ENCODE results near the gene SUCO. TPM values are rescaled to one million over a fixed set of nuclear protein-coding genes. Genes with fewer than 3 reads are reported as not detected.

The SUCO gene
- polyA plus RNA-seq, 1 of the 3 experiments (the other 2 are of a cell fraction) = 5.4 TPM

- H3K4me3 ChIP-seq (ENCODE audit: low read depth in 2 of 2, low read length in 1 of 2) = no peak overlapping the region
- WGBS (ENCODE audit: low lambda C conversion rate) = no CpG with 5 or more reads among the region's 1 CpG
- no peaks in the 10 kb centered on the region for H4K20me1 ChIP-seq (ENCODE audit: insufficient read depth)
- TF ChIP-seq EP300 (IDR thresholded peaks at IDR 0.05; ENCODE audit: borderline replicate concordance in 1 of 2, low read depth in 1 of 2, low read length in 1 of 2) (no peak), FOXJ3 (CRISPR knock-in tag; IDR thresholded peaks at IDR 0.05) (no peak), TCF12 (IDR thresholded peaks at IDR 0.05) (no peak), IRF3 (IDR thresholded peaks at IDR 0.05; ENCODE audit: low read depth, low read length) (no peak), FOSL2 (IDR thresholded peaks at IDR 0.05; ENCODE audit: borderline replicate concordance, low read depth) (no peak), RAD21 (IDR thresholded peaks at IDR 0.05; ENCODE audit: low read length) (no peak), RCOR1 (IDR thresholded peaks at IDR 0.05; ENCODE audit: low read length) (no peak), JUND (IDR thresholded peaks at IDR 0.05) (no peak), NRF1 (IDR thresholded peaks at IDR 0.05; ENCODE audit: low read depth, low read length) (no peak), RFX5 (IDR thresholded peaks at IDR 0.05; ENCODE audit: low read length) (no peak), EZH2phosphoT487 (IDR thresholded peaks at IDR 0.05; ENCODE audit: borderline replicate concordance, low read depth) (no peak), TEAD4 (IDR thresholded peaks at IDR 0.05; ENCODE audit: borderline replicate concordance, insufficient read depth) (no peak), MEF2A (IDR thresholded peaks at IDR 0.05; ENCODE audit: borderline replicate concordance, low read depth) (no peak), TAF1 (IDR thresholded peaks at IDR 0.05; ENCODE audit: borderline replicate concordance, low read depth, low read length) (no peak), POLR2AphosphoS5 (IDR thresholded peaks at IDR 0.05; ENCODE audit: low read depth, low read length) (no peak), PBX3 (IDR thresholded peaks at IDR 0.05) (no peak)
- H3K9ac ChIP-seq = no peak overlapping the region
- no peaks in the 10 kb centered on the region; the same call in 1 of the 2 replicates for H3K27me3 ChIP-seq (ENCODE audit: insufficient read depth)
- H3F3A ChIP-seq (replicated peaks; ENCODE audit: insufficient read depth) = peaks cover 5% of the 10 kb centered on the region
- H3K9me3 ChIP-seq = no peaks in the 10 kb centered on the region
- H2AFZ ChIP-seq (ENCODE audit: low read depth) = no peak overlapping the region
- peaks cover 0 to 3% of the 10 kb centered on the region in 2 experiments for H3K36me3 ChIP-seq (replicated peaks in 1 of 2; ENCODE audit: control insufficient read depth in 1 of 2, insufficient read depth in 2 of 2, low read length in 1 of 2)
- H3K79me2 ChIP-seq (ENCODE audit: insufficient read depth) = no peaks in the 10 kb centered on the region
- no peak for DNase-seq
- H3K9me2 ChIP-seq = no peaks in the 10 kb centered on the region; the same call in 1 of the 2 replicates
- no peak overlapping the region for H3K4me2 ChIP-seq
- H3K27ac ChIP-seq (ENCODE audit: low read depth in 2 of 2, low read length in 1 of 2) = no peak overlapping the region
- CTCF ChIA-PET = interaction anchor here (0.8 to 1.5 kb wide), 3 partner anchors 15 to 204 kb away, joined by 3 read pairs; no protein-coding TSS in a partner anchor
- no peaks in the 10 kb centered on the region for H3K4me1 ChIP-seq (ENCODE audit: control insufficient read depth in 1 of 2, insufficient read depth in 2 of 2, low read depth in 1 of 2, low read length in 1 of 2)
- POLR2A ChIA-PET = no interaction called here
Measured at GRCh38 chr1:172515927-172516326, 17.0 kb upstream of the SUCO start.

- POLR2A ChIA-PET = no interaction called here
- CTCF ChIA-PET = no interaction called here
- H3K9me2 ChIP-seq = no peaks in the 10 kb centered on the region; the same call in 1 of the 2 replicates
- H3K36me3 ChIP-seq (replicated peaks in 1 of 2; ENCODE audit: control insufficient read depth in 1 of 2, insufficient read depth in 2 of 2, low read length in 1 of 2) = peaks cover 0 to 3% of the 10 kb centered on the region in 2 experiments
- H4K20me1 ChIP-seq (ENCODE audit: insufficient read depth) = no peaks in the 10 kb centered on the region
- H3K27me3 ChIP-seq (ENCODE audit: insufficient read depth) = no peaks in the 10 kb centered on the region; the same call in 1 of the 2 replicates
- peaks cover 5% of the 10 kb centered on the region for H3F3A ChIP-seq (replicated peaks; ENCODE audit: insufficient read depth)
- no peaks in the 10 kb centered on the region for H3K4me1 ChIP-seq (ENCODE audit: control insufficient read depth in 1 of 2, insufficient read depth in 2 of 2, low read depth in 1 of 2, low read length in 1 of 2)
- no peak overlapping the region for H3K4me3 ChIP-seq (ENCODE audit: low read depth in 2 of 2, low read length in 1 of 2)
- no peak overlapping the region for H3K27ac ChIP-seq (ENCODE audit: low read depth in 2 of 2, low read length in 1 of 2)
- no peaks in the 10 kb centered on the region; the same call in 1 of the 2 replicates for H3K79me2 ChIP-seq (ENCODE audit: insufficient read depth)
- H2AFZ ChIP-seq (ENCODE audit: low read depth) = no peak overlapping the region
- no peaks in the 10 kb centered on the region for H3K9me3 ChIP-seq
- DNase-seq = no peak
- no peak overlapping the region for H3K4me2 ChIP-seq
- WGBS (ENCODE audit: low lambda C conversion rate) = 47% methylated on average over 1 of the region's 1 CpG
- H3K9ac ChIP-seq = no peak overlapping the region
- TF ChIP-seq RAD21 (IDR thresholded peaks at IDR 0.05; ENCODE audit: low read length) (no peak), RXRA (IDR thresholded peaks at IDR 0.05; ENCODE audit: borderline replicate concordance, low read depth) (no peak), USF1 (IDR thresholded peaks at IDR 0.05; ENCODE audit: borderline replicate concordance, low read depth) (no peak), TEAD4 (IDR thresholded peaks at IDR 0.05; ENCODE audit: borderline replicate concordance, insufficient read depth) (no peak), TCF12 (IDR thresholded peaks at IDR 0.05) (no peak), GATA2 (CRISPR knock-in tag; IDR thresholded peaks at IDR 0.05) (no peak), NRF1 (IDR thresholded peaks at IDR 0.05; ENCODE audit: low read depth, low read length) (no peak), ELF1 (IDR thresholded peaks at IDR 0.05) (no peak), TAF1 (IDR thresholded peaks at IDR 0.05; ENCODE audit: borderline replicate concordance, low read depth, low read length) (no peak), NFIC (IDR thresholded peaks at IDR 0.05; ENCODE audit: borderline replicate concordance) (no peak), MXI1 (IDR thresholded peaks at IDR 0.05; ENCODE audit: low read depth, low read length) (no peak), CHD2 (IDR thresholded peaks at IDR 0.05; ENCODE audit: low read length, partially characterized antibody) (no peak), FOSL2 (IDR thresholded peaks at IDR 0.05; ENCODE audit: borderline replicate concordance, low read depth) (no peak)
Measured at GRCh38 chr1:172517081-172517480, 15.9 kb upstream of the SUCO start.

All from SK-N-SH (cell line).